Tibial nerve (tissue), 4 donors: ENCODE results near the gene TATDN2. TPM values are rescaled to one million over a fixed set of nuclear protein-coding genes. Genes with fewer than 3 reads are reported as not detected.

Source experiments
- DNase-seq, 2 donors: peaks; one replicate each; pipeline ENCODE4 v3.0.0-alpha.2; 2019; ENCODE audit warnings: low spot score in 2 of 2
- H3K27ac ChIP-seq, 4 donors: fragments of 200-600 bp; sonication (generic) in 3 of 4; one replicate each; pipeline ENCODE4 v1.5.1; 2017 to 2019; ENCODE audit warnings: mild to moderate bottlenecking in 1 of 4
- H3K27me3 ChIP-seq, 2 donors: fragments of 200-600 bp; sonication (generic) in 1 of 2; one replicate each; pipeline versions ENCODE4 v1.5.1 to v1.6.0; 2017 to 2019
- H3K36me3 ChIP-seq, 3 donors: fragments of 200-600 bp; sonication (generic); one replicate each; pipeline ENCODE4 v1.5.1; 2018 to 2019
- H3K4me1 ChIP-seq, 4 donors: fragments of 200-600 bp; sonication (generic) in 3 of 4; one replicate each; pipeline ENCODE4 v1.5.1; 2017 to 2019
- H3K4me3 ChIP-seq, 4 donors: fragments of 200-600 bp; sonication (generic) in 3 of 4; one replicate each; pipeline ENCODE4 v1.5.1; 2017 to 2019; ENCODE audit warnings: mild to moderate bottlenecking in 1 of 4, moderate library complexity in 1 of 4
- H3K9me3 ChIP-seq, 4 donors: fragments of 200-600 bp; sonication (generic) in 3 of 4; one replicate each; pipeline ENCODE4 v1.5.1; 2017 to 2019
- CTCF ChIP-seq, 5 experiments: fragments of 200-600 bp in 3 of 5; fragments of 450-650 bp in 2 of 5; sonication (generic) in 3 of 5; IDR thresholded peaks; one replicate each; pipeline ENCODE4 v1.5.1; 2016 to 2019; ENCODE audit warnings: antibody characterized with exemption in 5 of 5, mild to moderate bottlenecking in 3 of 5, moderate library complexity in 2 of 5
- EP300 ChIP-seq, 2 donors: sonication (generic); formaldehyde crosslinking; IDR thresholded peaks; one replicate each; pipeline ENCODE4 v1.6.1; 2017; ENCODE audit warnings: antibody characterized with exemption in 2 of 2, mild to moderate bottlenecking in 1 of 2
- POLR2A ChIP-seq, 2 donors: fragments of 450-650 bp; IDR thresholded peaks; one replicate each; pipeline ENCODE4 v1.6.1; 2017; ENCODE audit warnings: antibody characterized with exemption in 2 of 2, mild to moderate bottlenecking in 2 of 2, moderate library complexity in 2 of 2
- WGBS, 2 donors: methylation state at CpG; one replicate each; pipeline ENCODE4 v1.1.5; 2018; 5-methylcytosine and 5-hydroxymethylcytosine counted together
- small RNA-seq: library from RNA; depleted of rRNA; stranded (forward); fragments of <200 nt; gene quantifications from one replicate; pipeline ENCODE3, GENCODE V24; 2016
- total RNA-seq, 4 donors: library from RNA; depleted of rRNA; stranded (reverse); fragments of >200 nt; gene quantifications; one replicate each; pipeline ENCODE4 v1.1.0, GENCODE V29; 2016

TATDN2 gene
- total RNA-seq, 4 donors from 2014 or later = 21.2 to 28.9 (median 28.5) TPM

GRCh38 chr3:10330319-10330718 lies 82.1 kb downstream of the TATDN2 start:
- Histone ChIP-seq H3K4me1 (no peaks in the 10 kb centered on the region), H3K27me3 (peaks cover 0 to 12% of the 10 kb centered on the region in 2 donors), H3K27ac (no peak overlapping the region), H3K4me3 (no peak overlapping the region), H3K36me3 (peaks cover 0 to 3% (median 0%) of the 10 kb centered on the region in 3 donors), H3K9me3 (no peaks in the 10 kb centered on the region)
- WGBS, 2 donors = 76% methylated on average over 12 of the region's 12 CpGs
- TF ChIP-seq CTCF (IDR thresholded peaks at IDR 0.05) = no peak
- TF ChIP-seq EP300 (IDR thresholded peaks at IDR 0.05) = no peak
- no peak for TF ChIP-seq POLR2A (IDR thresholded peaks at IDR 0.05)
- no peak for DNase-seq

Small RNA genes lying within 50 kb of the gene (small RNA-seq; reads per million reads assigned to genes)
- gene MIR378B (0.66 reads per million), gene RF02126 (not detected)

Other genes with a start within 250 kb of the TATDN2 start
- gene FANCD2, start 222.0 kb upstream of the TATDN2 start, total RNA-seq = 10 to 100 TPM in 2 of 4 donors, 1 to 10 TPM in 2; 2.0 to 13.7 (median 7.6) TPM
- gene FANCD2OS, start 140.2 kb upstream of the TATDN2 start, total RNA-seq = not detected
- gene BRK1, start 132.8 kb upstream of the TATDN2 start, total RNA-seq = 10 to 100 TPM; 50.2 to 97.5 (median 77.5) TPM
- gene VHL, start 106.7 kb upstream of the TATDN2 start, total RNA-seq = 10 to 100 TPM; 24.0 to 45.9 (median 37.0) TPM
- gene IRAK2, start 83.5 kb upstream of the TATDN2 start, total RNA-seq = 10 to 100 TPM in 1 of 4 donors, 1 to 10 TPM in 3; 1.5 to 10.8 (median 4.7) TPM
- 1 to 10 TPM in 2 of 4 donors, under 1 TPM in 1, not detected in 1; 0.60 to 3.7 (median 2.9) TPM for gene GHRL, start 44.5 kb downstream of the TATDN2 start, total RNA-seq
- gene SEC13, start 72.7 kb downstream of the TATDN2 start, total RNA-seq = 100 to 1,000 TPM in 1 of 4 donors, 10 to 100 TPM in 3; 59.2 to 120 (median 94.5) TPM